GM18505 (cell line): Measurements from ENCODE around the gene COL13A1.

Experiments used
- ATAC-seq: cut with Tn5 transposase; IDR thresholded peaks from one replicate; pipeline ENCODE4 v1.9.1; 2021; ENCODE audit not compliant: unreplicated experiment
- POLR2A ChIP-seq: IDR thresholded peaks from 4 replicates; pipeline ENCODE4 v1.6.1; 2011; ENCODE audit warnings: borderline replicate concordance; ENCODE audit not compliant: insufficient read depth, insufficient read length; ENCODE audit errors: extremely low read depth

COL13A1 gene

DNA sequence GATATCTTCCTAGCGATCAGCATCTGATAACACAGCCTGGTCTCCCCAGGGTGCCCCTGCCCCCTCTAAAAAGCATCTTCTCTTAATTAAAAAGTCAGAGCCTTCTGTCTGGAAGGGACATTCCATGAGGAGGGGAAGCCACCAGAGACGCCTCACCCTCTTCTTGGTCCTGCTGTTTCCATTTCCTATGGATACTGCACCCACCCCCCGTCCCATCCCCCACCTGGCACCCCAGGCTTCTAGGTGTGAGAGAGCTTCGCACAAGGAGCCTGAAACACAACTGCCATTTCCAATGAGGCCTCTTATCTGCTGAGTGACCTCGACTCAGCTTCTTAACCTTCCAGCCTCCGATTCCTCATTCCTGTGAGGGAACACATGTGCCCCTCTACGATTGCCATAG, 51.4 kb downstream of the COL13A1 start:
- ATAC-seq, result no peak
- no peak for TF ChIP-seq POLR2A

DNA sequence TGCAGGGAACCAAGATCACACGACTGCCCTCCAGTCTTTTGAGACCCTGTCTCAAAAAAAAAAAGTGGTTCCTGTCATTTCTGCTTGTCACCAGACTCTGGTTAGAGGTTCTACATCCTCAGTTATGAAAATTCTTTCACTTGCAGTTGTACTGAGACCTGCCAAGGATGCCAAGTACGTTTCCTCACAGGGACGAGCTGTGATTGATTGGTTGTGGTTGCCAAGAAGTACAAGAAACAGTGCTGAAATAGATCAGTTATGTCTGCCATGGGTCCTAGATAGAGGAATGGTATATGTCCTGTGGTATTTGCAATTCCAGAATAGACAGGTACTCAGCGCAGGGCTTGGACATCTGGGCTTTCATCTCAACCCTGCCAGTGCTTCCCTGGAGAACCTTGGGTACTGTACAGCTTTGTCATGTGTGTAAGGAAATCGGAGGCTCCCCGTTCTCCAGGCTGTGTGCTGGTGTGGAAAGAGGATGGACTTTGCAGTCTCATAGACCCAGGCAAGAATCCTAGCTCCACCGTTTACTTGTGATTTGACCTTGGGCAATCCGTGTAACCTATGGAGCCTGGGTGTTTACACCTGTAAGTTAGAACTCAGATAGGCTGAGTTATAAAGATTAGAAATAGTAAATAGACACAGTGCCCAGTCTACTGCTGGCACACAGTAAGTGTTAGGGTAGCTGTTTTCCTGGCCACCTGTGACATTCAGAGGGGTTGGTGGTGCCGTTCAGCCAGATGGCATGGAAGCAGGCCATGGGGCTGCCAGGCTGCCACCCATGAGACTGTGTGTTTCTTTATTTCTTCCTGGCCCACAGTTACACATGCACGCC, 53.0 kb downstream of the COL13A1 start:
- ATAC-seq, result no peak
- TF ChIP-seq POLR2A, result no peak

DNA sequence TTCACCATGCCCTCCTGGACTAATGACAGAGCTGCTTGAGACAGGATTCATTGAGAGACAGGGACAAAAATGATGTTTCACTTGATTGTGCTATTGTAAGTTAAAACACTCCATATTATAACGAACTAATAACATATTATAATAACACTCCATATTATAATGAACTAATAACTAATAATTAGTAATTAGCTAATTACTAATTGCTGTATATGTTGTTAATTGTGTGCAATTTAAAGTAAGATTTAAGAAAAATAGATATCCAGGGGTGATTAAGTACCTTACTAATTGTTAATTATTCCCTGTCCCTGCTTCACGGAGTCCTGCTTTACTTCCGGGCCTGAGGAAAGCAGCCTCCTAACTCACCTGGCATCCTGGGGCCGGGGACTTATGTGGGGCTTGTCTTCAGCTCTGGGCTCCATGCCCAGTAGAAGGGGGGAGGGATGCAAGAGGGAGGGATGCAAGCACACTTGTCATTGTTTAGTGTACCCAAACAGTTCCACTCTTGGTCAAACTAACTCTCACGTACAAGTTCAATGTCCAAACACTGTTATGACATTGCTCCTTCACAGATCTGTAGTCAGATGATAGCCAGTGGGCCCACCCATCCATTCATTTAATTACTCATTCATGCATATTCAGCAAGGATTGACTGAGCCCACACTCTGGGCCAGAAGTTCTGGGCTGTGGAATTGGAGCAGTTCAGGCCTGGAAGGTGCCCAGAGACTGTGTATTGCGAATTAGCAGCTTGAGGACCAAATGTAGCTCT, 53.8 kb downstream of the COL13A1 start:
- ATAC-seq, result no peak
- TF ChIP-seq POLR2A, result no peak

- ATAC-seq, result no peak
- TF ChIP-seq POLR2A, result no peak
Observed at GRCh38 chr10:69856601-69857166, 55.0 kb downstream of the COL13A1 start.

DNA sequence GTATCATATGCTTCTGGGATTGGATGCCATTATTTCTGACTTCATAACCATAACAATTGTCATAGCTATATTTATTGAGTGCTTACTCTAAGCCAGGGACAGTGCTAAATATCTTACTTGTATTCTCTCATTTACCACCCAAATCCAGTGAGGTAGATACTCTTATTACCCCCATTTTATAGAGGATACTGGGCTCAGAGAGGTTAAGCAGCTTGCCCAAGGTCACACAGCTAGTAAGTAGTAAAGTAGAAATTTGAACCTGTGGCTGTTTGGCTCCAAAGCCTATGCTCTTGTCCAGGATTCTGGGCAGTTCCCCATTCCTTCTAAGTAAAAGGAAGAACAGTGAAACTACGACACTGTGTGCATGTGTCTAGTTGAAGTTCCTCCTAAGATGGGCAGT, 56.5 kb downstream of the COL13A1 start:
- no peak for ATAC-seq
- TF ChIP-seq POLR2A, result no peak

DNA sequence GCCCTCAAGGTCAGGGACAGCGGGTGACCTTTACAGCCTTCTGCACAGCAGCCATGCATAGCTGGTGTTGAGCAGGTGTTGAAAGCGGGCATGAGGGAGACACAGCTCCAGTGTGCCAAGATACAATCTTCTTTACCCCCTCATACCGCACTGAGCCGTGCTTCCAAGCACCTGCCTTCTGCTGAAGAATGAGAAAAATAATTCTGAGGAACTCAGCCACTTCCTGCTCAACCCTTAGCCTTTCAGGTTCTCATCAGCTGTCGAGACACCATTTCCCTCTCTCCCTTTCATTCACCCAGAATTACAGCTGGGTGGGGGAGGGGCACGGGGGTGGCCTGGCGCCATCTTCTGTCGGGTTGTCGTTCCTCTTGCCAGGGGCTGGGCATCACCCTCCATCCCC, 58.6 kb downstream of the COL13A1 start:
- no peak for ATAC-seq
- TF ChIP-seq POLR2A, result no peak

DNA sequence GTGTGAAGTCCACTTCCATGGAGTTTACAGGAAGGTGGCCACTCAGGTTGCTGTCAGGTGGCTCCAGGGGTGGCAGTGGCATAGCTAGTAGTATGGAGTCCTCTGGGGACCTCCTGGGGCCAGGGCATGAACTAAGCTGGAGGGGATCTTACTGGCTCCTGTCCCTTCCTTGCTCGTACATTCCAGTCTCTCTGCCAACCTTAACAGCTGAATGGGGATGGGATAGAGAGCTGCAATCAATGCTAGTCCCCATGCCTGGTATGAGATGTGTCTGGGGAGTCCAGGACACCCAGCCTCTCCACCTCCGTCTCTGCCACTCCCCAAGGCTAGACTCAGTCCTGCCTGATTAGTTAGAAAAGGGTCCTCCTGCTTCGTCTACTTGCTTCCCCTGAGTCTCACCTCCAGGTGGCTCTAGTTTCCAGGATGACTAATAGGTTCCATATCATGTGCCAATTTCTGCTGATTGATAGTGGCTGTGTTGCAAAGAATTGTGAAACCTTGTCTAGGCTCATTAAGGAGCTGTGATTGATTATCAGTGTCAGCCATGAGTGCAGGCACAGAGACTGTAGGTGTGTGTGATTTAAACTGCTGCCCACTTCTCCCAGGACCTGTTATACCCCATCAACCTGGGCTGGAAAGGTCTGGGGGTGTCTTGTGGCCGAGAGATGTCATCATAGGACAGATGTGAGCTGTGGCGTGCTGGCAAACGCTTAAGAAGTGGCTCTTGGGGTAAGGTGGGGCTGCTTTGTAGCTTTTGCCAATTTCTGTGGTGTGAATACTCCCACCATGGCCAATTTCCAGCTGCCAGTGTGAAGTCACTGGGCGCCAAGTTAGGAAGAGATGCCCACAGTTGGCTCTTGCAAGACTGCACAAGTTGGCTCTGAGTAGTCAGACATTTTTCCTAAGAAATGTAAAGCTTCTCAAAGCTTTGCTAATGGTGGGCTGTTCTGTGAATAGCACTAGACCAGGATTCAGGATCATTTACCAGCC, 59.8 kb downstream of the COL13A1 start:
- TF ChIP-seq POLR2A, result no peak
- no peak for ATAC-seq

GRCh38 chr10:69862882-69863530, 61.3 kb downstream of the COL13A1 start:
- no peak for ATAC-seq
- no peak for TF ChIP-seq POLR2A

- no peak for ATAC-seq
- no peak for TF ChIP-seq POLR2A
Observed at GRCh38 chr10:69863580-69863979, 61.9 kb downstream of the COL13A1 start.

DNA sequence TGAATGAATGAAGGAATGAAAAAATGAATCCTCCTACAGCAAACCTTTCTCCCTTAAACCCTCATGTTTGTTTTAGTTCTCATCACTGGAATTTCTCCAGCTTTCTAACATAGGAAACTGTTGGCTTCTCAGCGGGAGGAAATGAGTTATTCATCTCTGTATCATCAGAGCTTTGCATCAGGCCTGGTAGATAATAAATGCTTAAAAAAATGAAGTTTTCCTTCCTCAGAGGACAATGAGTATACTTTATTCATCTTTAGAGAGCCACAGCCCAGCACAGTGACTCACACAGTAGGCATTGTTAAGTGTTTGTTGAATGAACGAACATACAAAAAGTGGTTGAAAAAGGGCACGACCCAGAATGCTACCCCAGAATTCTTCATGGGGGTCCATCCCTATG, 62.6 kb downstream of the COL13A1 start:
- no peak for ATAC-seq
- no peak for TF ChIP-seq POLR2A

DNA sequence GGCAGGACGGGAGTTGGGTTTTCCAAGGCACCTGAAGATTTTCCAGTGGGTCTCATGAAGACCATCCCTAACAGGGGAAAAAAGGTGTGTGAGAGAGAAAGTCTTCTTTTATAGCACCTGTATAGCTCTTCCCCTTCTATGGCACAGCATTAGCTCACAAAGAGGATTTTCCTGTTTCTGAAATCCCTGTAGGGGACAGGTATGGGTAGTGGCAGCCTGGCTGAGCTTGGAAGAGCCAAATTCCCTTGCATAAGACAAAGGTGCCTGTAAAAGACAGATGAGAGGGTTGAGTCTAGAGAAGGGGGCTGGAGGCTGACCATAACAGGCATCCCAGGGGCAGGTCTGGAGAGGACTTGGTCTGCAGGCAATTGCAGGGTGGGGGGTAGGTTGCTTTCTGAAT, 63.7 kb downstream of the COL13A1 start:
- no peak for ATAC-seq
- TF ChIP-seq POLR2A, result no peak

GRCh38 chr10:69866246-69866687, 64.6 kb downstream of the COL13A1 start:
- no peak for ATAC-seq
- no peak for TF ChIP-seq POLR2A
